ENCODE data around the gene NRG3.

Gene NRG3

DNA sequence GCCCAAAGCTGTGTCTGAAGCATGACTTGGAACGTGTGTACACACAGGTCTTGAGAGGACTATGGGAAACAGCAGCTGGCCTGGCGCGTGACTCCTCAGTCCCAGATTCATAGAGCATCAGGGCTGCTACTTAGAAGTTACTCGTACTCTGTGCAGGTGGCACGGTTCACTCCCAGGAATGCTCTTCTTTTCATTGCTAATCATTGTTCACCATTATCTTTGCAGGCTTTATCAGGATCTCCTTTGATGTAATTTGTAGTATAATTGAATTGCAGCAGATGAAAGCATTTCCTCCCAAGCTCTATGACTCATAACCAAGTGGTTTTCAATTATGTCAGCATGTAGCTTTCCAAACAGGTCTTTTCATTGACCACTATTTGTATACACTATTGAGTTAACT, 938.9 kb downstream of the NRG3 start:
- TF ChIP-seq, protein P1, sequence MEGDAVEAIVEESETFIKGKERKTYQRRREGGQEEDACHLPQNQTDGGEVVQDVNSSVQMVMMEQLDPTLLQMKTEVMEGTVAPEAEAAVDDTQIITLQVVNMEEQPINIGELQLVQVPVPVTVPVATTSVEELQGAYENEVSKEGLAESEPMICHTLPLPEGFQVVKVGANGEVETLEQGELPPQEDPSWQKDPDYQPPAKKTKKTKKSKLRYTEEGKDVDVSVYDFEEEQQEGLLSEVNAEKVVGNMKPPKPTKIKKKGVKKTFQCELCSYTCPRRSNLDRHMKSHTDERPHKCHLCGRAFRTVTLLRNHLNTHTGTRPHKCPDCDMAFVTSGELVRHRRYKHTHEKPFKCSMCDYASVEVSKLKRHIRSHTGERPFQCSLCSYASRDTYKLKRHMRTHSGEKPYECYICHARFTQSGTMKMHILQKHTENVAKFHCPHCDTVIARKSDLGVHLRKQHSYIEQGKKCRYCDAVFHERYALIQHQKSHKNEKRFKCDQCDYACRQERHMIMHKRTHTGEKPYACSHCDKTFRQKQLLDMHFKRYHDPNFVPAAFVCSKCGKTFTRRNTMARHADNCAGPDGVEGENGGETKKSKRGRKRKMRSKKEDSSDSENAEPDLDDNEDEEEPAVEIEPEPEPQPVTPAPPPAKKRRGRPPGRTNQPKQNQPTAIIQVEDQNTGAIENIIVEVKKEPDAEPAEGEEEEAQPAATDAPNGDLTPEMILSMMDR (conservative IDR thresholded peaks at IDR 0.05) = no peak
- H3K27ac ChIP-seq = no peak overlapping the region

DNA sequence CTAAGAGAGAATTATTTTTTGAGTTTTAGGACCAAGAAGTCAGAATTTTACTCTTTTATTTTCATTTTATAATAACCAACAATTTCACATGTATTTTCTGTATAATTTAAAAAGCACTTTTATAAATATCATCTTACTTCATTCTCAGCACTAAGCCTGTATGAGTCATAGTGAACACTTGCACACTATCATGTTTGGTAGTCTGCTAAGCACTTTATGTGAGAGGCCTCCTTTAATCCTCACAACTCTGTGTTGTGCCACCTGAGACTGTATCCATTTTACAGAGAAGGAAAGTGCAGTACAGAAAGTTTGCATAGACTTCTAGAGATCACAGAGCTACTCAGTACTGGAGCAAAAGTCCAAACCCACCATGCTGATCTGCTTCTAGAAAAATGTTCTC, 939.6 kb downstream of the NRG3 start:
- TF ChIP-seq, protein P1 (conservative IDR thresholded peaks at IDR 0.05) = no peak
- no peak overlapping the region for H3K27ac ChIP-seq

DNA sequence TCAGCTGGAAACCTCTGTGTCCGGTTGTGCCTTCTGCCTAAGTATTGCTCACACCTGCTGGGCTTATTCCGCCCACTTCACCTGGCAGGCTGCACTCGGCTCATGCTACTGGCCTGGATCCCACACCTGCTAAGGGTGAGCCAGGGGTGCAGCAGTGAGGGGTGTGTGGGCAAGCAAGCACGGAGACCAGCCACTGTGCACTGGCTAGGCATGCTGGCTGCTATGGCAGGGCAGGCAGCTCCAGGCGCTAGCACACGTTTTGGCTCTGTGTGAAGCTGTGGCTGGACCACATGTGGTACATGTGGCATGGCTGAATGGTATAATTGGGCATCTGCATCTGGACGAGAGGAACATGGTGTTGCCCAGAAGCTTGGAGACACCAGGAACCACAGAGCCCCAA, 940.7 kb downstream of the NRG3 start:
- no peak overlapping the region for H3K27ac ChIP-seq
- TF ChIP-seq, protein P1 (conservative IDR thresholded peaks at IDR 0.05) = no peak

DNA sequence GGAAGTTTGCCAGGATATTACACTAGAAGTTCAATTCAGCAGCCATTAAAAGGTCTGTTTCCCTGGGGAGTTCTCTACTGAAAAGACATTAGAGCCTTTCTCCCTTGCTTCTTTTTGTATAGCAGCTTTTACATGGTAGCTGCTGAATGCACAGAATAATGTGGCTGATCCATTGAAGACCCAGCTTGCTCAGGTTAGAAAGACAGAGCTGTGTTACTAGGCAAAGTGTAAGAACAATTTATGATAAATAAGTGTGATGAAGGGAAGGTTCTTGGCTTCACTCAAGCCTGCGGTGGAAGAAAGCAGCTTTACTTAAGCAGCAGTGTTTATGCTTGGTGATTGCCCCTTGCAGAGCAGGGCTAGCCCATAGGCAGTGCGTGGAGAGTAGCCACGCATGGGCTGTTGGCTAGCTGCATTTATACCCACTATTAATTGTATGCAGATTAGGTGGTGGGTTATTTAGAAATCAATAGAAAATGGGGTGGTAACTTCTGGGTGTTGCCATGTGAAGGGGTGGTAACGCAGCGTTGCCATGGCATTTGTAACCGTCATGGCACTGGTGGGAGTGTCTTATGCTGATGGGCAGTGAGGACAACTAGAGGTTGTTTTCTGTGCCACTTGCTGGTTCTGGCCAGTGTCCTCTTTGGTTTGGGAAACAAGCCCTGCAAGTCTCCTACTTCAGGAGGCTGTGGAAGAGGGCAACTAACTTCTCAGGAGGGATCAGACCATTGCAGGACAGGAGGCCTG, 942.9 kb downstream of the NRG3 start:
- no peak overlapping the region for H3K27ac ChIP-seq
- TF ChIP-seq, protein P1 (conservative IDR thresholded peaks at IDR 0.05) = no peak

- H3K27ac ChIP-seq = no peak overlapping the region
- TF ChIP-seq, protein P1 (conservative IDR thresholded peaks at IDR 0.05) = no peak
These were observed 946.0 kb downstream of the NRG3 start for GRCh38 chr10:82821043-82821442.

DNA sequence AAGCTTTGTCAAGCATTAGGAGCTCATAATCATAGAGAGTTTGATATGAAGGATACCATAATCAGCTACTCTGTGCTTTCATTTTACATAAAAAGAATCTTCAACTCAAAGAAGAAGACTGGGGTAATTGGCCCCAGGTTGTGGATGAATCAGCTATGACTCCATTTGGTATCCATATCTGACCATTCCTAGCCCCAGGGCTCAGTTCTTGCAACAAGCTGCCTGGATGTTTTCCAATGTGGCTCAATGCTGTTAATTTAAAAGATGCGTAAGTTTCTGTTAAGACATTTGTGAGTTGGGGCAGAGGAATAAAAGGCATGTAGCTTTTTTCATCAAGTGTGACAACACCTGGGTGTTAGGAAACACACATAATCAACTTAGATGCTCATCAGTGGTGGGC, 951.1 kb downstream of the NRG3 start:
- TF ChIP-seq, protein P1 (conservative IDR thresholded peaks at IDR 0.05) = no peak
- no peak overlapping the region for H3K27ac ChIP-seq

DNA sequence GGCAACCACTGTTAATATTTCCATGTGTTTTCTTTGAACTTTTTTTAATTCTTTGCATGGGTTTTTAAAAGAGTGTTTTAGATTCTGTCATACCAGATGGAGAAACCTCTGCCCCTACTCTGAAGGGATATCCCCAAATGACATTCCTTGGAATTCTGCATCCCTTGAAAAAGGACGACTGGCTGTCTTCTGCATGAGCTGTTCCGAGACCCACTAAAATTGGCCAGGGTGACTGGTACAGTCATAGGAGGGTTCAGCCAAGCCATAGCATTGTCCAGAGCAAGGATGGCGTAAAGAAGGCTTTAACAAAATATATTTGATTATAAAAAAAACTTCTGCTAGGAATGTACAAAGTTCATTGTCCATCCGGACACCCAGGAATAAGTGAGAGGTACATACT, 952.9 kb downstream of the NRG3 start:
- TF ChIP-seq, protein P1 (conservative IDR thresholded peaks at IDR 0.05) = no peak
- H3K27ac ChIP-seq = no peak overlapping the region

All from VCaP (cell line).